Activated CD8-positive, alpha-beta memory T cell treated with anti-CD3 and anti-CD28 coated beads for 24 hours (primary cell): Measurements from ENCODE around the gene POC1A.

Source experiments
- DNase-seq: peaks from one replicate; pipeline ENCODE4 v3.0.0-alpha.2; 2020

POC1A gene

GRCh38 chr3:52150357-52150756, 3.9 kb downstream of the POC1A start:
- DNase-seq: no peak

- DNase-seq: no peak
Measured at GRCh38 chr3:52149726-52150125, 4.5 kb downstream of the POC1A start.

- DNase-seq: no peak
Measured at GRCh38 chr3:52149021-52149420, 5.2 kb downstream of the POC1A start.

GRCh38 chr3:52147804-52148203, 6.4 kb downstream of the POC1A start:
- DNase-seq: no peak

GRCh38 chr3:52146811-52147210, 7.4 kb downstream of the POC1A start:
- DNase-seq: no peak

GRCh38 chr3:52146189-52146588, 8.0 kb downstream of the POC1A start:
- DNase-seq: no peak

- no peak for DNase-seq
Measured at GRCh38 chr3:52145736-52146110, 8.5 kb downstream of the POC1A start.

GRCh38 chr3:52144796-52145735, 9.2 kb downstream of the POC1A start:
- no peak for DNase-seq

- DNase-seq: peak; percentile 92
Measured at GRCh38 chr3:52144034-52144795, 10.0 kb downstream of the POC1A start.

- DNase-seq: no peak
Measured at GRCh38 chr3:52143616-52144015, 10.6 kb downstream of the POC1A start.

GRCh38 chr3:52143156-52143555, 11.1 kb downstream of the POC1A start:
- DNase-seq: no peak

GRCh38 chr3:52141751-52142150, 12.5 kb downstream of the POC1A start:
- DNase-seq: no peak

GRCh38 chr3:52140769-52141168, 13.5 kb downstream of the POC1A start:
- DNase-seq: no peak

GRCh38 chr3:52140000-52140399, 14.2 kb downstream of the POC1A start:
- no peak for DNase-seq

- no peak for DNase-seq
Measured at GRCh38 chr3:52137311-52137710, 16.9 kb downstream of the POC1A start.

GRCh38 chr3:52136513-52136912, 17.7 kb downstream of the POC1A start:
- DNase-seq: no peak

GRCh38 chr3:52135332-52135731, 18.9 kb downstream of the POC1A start:
- no peak for DNase-seq

GRCh38 chr3:52134761-52135160, 19.5 kb downstream of the POC1A start:
- DNase-seq: no peak

GRCh38 chr3:52132930-52133329, 21.3 kb downstream of the POC1A start:
- DNase-seq: no peak

GRCh38 chr3:52132041-52132440, 22.2 kb downstream of the POC1A start:
- no peak for DNase-seq

- DNase-seq: no peak
Measured at GRCh38 chr3:52130966-52131622, 23.1 kb downstream of the POC1A start.

GRCh38 chr3:52128118-52128683, 26.0 kb downstream of the POC1A start:
- DNase-seq: no peak

- no peak for DNase-seq
Measured at GRCh38 chr3:52126500-52126899, 27.7 kb downstream of the POC1A start.
